ENCODE measurements around the gene ADAMTS16.

The ADAMTS16 gene

DNA sequence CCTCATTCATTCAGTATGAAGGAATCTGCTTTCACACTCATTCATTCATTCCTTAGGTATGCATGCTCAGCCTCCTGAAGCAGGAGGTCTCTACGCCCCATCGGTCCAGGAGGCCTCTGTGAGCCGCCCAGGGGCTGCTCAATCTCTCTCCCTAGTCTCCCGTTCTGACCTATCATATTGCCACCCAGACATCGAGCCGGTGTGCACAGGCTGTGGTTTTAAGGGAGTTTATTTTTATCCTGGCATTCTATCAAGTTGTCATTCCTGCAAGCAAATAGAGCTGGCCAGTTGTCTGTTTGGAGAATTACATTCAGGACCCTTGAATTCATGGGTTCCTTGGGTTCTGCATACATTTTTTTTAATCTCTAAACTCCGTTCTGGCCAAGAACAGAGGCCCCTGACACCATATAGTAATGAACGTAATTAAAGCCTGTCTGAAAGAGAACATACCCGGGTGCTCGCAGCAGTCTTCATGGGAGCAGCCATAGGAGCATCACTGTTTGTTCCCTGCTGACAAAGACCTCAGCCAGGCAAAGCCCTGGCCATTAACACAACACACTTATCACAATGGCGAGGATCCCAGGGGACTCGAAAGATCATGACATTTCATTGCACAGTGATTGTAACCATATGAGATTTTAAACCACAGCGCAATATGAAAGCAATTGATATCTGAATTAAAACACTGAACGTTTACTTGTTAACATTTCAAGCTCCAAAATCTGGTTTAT is 80.9 kb downstream of the ADAMTS16 start:
- DNase-seq (ENCODE audit: low read depth), result no peak
- no peak overlapping the region for H3K4me3 ChIP-seq (ENCODE audit: low read length)
- TF ChIP-seq, protein P1, sequence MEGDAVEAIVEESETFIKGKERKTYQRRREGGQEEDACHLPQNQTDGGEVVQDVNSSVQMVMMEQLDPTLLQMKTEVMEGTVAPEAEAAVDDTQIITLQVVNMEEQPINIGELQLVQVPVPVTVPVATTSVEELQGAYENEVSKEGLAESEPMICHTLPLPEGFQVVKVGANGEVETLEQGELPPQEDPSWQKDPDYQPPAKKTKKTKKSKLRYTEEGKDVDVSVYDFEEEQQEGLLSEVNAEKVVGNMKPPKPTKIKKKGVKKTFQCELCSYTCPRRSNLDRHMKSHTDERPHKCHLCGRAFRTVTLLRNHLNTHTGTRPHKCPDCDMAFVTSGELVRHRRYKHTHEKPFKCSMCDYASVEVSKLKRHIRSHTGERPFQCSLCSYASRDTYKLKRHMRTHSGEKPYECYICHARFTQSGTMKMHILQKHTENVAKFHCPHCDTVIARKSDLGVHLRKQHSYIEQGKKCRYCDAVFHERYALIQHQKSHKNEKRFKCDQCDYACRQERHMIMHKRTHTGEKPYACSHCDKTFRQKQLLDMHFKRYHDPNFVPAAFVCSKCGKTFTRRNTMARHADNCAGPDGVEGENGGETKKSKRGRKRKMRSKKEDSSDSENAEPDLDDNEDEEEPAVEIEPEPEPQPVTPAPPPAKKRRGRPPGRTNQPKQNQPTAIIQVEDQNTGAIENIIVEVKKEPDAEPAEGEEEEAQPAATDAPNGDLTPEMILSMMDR (IDR thresholded peaks at IDR 0.05; ENCODE audit: insufficient read depth, low read depth, low read length, missing control alignments), result no peak

DNA sequence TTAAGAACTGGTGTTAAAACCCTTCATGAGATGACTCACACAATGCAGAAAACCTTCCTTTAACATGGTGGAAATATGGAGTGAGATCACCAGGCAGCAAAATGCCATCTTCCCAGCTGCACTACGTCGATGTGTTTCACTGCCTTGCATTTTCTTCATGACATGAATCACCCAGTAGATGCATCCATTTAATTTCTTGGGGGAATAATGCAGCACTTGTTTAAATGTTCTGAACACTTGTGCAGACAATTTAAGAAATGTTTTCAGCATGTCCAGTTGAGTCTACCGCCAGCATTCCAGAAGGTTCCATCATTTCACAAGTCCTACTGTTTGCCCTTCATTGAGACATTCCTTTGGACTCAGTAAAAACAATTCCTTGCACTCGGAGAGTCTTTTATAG is 81.6 kb downstream of the ADAMTS16 start:
- no peak for DNase-seq (ENCODE audit: low read depth)
- no peak overlapping the region for H3K4me3 ChIP-seq (ENCODE audit: low read length)
- TF ChIP-seq, protein P1 (IDR thresholded peaks at IDR 0.05; ENCODE audit: insufficient read depth, low read depth, low read length, missing control alignments), result no peak

DNA sequence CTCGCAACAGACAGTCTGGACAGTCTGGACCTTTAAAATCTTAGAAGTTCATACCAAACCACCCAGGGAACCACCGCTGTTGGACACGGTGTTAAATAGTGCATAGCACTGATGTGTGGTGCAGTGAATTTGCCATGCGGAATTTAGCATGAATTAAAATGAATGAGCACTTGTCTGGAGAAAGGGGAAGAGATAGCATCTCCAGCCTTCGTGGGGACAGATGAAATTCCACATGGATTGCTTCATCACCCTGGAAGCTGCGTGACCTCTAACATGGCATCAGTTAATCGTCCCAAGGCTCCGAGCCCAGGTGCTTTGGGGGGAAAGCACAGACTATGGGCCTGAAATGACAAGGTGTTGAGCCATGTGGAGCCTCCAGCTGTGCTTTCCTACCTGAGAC is 91.4 kb downstream of the ADAMTS16 start:
- DNase-seq (ENCODE audit: low read depth), result no peak
- H3K4me3 ChIP-seq (ENCODE audit: low read length), result no peak overlapping the region
- TF ChIP-seq, protein P1 (IDR thresholded peaks at IDR 0.05; ENCODE audit: insufficient read depth, low read depth, low read length, missing control alignments), result no peak

DNA sequence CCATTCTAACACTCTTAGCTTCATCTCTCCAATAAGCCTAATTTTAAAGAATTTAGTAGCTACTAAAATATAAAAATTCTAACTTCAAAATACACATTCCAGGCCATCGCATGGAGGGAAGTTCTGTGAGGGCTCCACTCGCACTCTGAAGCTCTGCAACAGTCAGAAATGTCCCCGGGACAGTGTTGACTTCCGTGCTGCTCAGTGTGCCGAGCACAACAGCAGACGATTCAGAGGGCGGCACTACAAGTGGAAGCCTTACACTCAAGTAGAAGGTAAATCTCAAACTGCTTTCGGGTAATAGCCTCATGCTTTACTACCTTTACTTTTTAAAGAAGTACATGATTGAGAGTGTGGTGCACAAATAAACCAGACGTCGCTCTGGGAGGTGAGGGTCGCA is 94.8 kb downstream of the ADAMTS16 start:
- no peak for DNase-seq (ENCODE audit: low read depth)
- TF ChIP-seq, protein P1 (IDR thresholded peaks at IDR 0.05; ENCODE audit: insufficient read depth, low read depth, low read length, missing control alignments), result no peak
- no peak overlapping the region for H3K4me3 ChIP-seq (ENCODE audit: low read length)

DNA sequence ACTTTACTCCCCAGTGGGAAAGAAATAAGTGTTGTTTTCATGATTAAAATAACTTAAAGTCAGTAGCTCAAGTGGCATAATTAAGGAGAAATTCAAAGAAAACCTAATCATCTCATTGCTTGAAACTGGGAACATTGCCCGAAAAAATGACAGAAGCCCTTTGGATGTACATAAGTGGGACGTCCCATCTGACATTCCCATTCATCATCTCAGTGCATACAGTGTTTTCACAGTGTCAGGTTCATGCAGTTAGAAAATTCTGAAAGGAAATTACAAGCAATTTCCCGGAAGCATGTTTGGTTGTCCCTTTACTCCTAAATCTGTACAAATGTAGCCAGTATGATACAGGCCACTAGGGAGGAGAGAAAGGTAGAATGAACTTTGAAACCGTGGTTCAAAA is 95.6 kb downstream of the ADAMTS16 start:
- DNase-seq (ENCODE audit: low read depth), result no peak
- H3K4me3 ChIP-seq (ENCODE audit: low read length), result no peak overlapping the region
- TF ChIP-seq, protein P1 (IDR thresholded peaks at IDR 0.05; ENCODE audit: insufficient read depth, low read depth, low read length, missing control alignments), result no peak

DNA sequence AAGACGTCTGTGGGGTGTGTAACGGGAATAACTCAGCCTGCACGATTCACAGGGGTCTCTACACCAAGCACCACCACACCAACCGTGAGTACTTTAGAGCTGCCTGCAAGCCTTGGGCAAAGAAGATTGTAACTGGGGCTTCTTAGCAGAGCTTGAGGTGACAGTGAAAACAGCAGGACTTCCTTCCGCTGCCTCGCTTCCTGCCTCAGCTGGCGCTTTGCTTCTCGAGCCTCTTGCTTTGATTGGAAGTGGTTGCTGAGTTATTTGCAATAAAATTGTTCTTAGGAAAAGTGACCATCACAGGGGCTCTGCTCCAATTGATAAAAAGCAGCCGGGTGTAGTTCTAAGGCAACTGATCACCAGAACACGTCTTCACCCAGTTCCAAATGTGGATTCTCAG is 99.1 kb downstream of the ADAMTS16 start:
- TF ChIP-seq, protein P1 (IDR thresholded peaks at IDR 0.05; ENCODE audit: insufficient read depth, low read depth, low read length, missing control alignments), result no peak
- no peak for DNase-seq (ENCODE audit: low read depth)
- no peak overlapping the region for H3K4me3 ChIP-seq (ENCODE audit: low read length)

DNA sequence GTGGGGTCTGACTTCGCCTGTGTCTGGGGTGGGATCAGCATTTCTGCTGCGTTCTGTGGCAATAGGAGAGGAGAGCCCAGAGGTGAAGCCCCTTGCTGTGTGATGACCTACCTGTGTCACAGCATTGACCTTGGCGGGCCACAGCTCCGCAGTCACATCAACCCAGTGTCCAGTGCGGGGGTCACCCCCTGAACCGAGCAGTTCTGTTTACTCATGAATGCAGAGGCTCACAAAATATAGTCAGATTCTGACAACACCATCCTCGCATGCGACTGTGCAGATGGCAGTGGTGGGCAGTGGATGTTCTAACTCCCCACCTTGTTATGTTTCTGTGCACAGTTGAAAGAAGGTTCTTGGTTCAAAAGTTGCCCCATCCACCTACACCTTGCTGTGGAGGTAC is 100.1 kb downstream of the ADAMTS16 start:
- no peak for DNase-seq (ENCODE audit: low read depth)
- TF ChIP-seq, protein P1 (IDR thresholded peaks at IDR 0.05; ENCODE audit: insufficient read depth, low read depth, low read length, missing control alignments), result no peak

More for the DNA sequence above, 100.1 kb downstream of the ADAMTS16 start:
- no peak overlapping the region for H3K4me3 ChIP-seq (ENCODE audit: low read length)
